Measurements from ENCODE around the gene KIFC1. TPM values are rescaled to one million over a fixed set of nuclear protein-coding genes. Genes with fewer than 3 reads are reported as not detected.
A peak's percentile ranks its signal among the peaks of the same experiment; 100 is the strongest.

Gene KIFC1
- polyA plus RNA-seq, 3 donors, result 37.0 to 50.3 (median 46.5) TPM

DNA sequence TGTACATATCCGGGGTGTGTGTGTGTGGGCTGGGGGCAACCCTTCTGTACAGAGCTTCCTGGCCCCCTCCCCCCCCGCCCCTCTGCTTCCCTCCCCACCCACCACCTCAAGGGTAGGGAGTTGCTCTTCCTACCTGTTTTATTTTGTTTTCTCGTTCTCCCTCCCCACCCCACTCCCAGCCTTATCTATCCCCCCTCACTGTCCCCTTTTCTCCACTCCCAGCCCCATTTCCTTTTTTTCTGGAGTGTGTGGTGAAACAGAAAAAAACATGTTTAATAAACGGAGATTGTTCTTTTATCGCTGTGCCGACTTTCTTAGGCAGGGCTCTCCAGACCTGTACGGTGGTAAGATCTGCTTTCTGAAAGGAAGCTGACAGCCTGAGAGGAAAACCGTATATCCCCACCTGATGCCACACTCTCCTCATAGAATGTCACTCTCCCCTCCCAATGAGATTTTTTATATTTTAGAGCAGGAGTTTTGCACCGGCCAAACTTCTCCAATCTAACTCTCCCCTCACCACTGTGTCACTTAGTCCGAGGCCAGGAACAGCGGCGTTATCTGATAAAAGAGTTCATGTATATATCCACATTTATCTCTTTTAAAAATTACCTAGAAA, 61.9 kb downstream of the KIFC1 start:
- no peak for DNase-seq (ENCODE audit: extremely low read depth in 1 of 11, low read depth in 9 of 11, low spot score in 4 of 11)

DNA sequence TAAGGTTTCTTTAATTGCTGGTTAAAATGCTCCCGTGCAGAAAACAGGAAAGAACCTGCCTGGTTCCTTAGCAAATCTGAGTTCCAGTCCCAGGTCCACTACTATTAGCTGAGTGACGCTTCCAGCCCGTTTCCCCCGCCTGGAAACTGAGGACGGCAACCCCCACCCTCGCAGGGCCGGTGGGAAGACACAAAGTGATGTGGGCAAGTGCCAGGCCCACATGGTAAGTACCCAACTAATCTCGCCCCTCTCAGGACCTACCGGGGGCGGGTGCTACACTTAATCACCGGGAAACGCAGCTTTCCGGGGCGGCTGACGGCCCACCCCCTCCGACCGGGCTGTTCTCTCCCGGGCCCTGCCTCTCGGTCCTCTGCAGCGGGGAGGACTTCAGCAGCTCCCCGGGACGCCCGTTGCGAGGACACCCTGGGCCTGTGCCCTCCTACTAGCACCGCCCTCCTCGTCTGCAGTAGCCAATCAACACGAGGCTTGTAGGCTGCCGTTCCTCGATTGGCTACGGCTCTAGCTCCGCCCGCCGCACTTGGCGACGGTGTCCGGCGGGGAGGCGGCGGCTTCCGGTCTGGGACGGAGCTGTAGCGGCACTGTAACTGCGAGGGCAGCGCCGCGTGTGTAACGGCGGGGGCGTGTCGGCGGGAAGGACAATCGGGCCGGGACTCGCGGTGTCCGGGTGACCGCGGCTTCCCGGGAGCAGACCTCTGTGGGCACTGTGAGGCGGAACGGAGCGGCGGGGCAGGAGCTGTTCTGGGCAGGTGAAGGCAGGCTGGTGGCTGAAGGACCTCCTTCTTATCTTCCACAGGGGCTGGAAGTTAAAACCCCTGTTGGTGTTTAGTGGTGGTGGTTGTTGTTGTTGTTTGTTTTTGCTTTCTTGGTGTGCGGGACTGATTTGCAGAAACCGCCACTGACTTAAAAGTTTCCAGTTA, 62.7 kb downstream of the KIFC1 start, which contains the start of gene ZBTB9:
Gene ZBTB9, plus strand, starts transcription at position 568 of the 938 bp plus-strand sequence. CDS start 525 bp downstream, outside the sequence.
- DNase-seq (ENCODE audit: extremely low read depth in 1 of 11, low read depth in 9 of 11, low spot score in 4 of 11), result peak; percentile 86 to 94 (median 90)

DNA sequence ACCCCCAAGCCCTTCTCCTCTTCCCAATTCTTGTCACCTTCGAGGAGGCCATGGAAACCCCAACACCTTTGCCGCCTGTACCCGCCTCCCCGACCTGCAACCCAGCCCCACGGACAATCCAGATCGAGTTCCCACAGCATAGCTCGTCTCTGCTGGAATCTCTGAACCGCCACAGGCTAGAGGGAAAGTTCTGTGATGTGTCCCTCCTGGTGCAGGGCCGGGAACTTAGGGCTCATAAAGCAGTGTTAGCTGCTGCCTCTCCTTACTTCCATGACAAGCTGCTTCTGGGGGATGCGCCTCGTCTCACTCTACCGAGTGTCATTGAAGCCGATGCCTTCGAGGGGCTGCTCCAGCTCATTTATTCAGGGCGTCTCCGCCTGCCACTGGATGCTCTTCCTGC, 63.4 kb downstream of the KIFC1 start:
- DNase-seq (ENCODE audit: extremely low read depth in 1 of 11, low read depth in 9 of 11, low spot score in 4 of 11), result no peak

DNA sequence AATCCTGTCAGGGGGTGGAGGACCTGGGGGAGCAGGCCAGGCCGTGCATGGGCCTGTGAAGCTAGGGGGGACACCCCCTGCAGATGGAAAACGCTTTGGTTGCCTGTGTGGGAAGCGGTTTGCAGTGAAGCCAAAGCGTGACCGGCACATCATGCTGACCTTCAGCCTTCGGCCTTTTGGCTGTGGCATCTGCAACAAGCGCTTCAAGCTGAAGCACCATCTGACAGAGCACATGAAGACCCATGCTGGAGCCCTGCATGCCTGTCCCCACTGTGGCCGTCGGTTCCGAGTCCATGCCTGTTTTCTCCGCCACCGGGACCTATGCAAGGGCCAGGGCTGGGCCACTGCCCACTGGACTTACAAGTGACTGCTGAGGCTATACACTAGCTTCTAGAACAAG, 64.5 kb downstream of the KIFC1 start:
- no peak for DNase-seq (ENCODE audit: extremely low read depth in 1 of 11, low read depth in 9 of 11, low spot score in 4 of 11)

DNA sequence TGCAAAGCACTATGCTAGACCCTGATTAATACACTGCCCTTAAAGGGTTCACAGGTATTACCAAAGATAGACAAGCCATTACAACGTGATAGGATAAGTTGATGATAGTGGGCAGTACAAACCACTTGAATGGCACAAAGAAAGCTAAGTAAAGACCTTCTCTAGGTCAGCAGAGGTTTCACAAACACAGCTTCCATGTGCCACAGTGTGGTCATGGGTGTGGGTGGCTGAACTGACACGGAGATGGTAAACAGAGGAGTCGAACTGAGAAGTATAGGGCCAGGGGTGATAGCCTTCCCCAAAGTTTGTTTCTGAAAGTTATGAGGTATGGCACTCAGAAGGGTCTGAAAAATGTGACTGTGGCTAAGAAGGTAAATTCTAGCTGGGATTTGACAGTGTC, 67.1 kb downstream of the KIFC1 start:
- DNase-seq (ENCODE audit: extremely low read depth in 1 of 11, low read depth in 9 of 11, low spot score in 4 of 11), result no peak

DNA sequence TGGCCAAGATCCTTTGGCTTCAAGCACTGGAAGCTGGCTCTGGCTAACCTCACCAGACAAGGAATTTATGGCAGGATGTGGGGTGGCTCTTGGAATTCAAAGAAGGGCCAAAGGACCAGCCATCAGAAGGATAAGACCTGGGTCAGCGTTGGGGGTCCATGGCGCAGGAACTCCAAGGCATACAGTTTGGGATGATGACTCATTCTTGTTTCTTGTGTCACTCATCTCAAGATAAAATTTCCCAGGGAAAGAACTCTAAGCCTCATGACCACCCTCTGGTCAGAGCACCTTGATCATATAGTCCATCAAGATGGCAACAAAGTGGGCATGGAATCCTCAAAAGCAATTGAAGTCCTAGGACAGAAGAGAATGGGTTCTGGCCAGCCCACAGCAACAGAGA, 67.6 kb downstream of the KIFC1 start:
- DNase-seq (ENCODE audit: extremely low read depth in 1 of 11, low read depth in 9 of 11, low spot score in 4 of 11), result no peak

Other genes with a start within 250 kb of the KIFC1 start
- gene COL11A2, start 199.4 kb upstream of the KIFC1 start, polyA plus RNA-seq (ENCODE audit: insufficient read length in 3 of 3), result 1 to 10 TPM; 4.2 to 7.3 (median 5.0) TPM
- 10 to 100 TPM; 51.1 to 64.5 (median 61.0) TPM for gene RXRB, start 191.2 kb upstream of the KIFC1 start, polyA plus RNA-seq (ENCODE audit: insufficient read length in 3 of 3)
- 100 to 1,000 TPM; 101 to 130 (median 109) TPM for gene SLC39A7, start 191.0 kb upstream of the KIFC1 start, polyA plus RNA-seq (ENCODE audit: insufficient read length in 3 of 3)
- gene HSD17B8, start 187.2 kb upstream of the KIFC1 start, polyA plus RNA-seq (ENCODE audit: insufficient read length in 3 of 3), result 10 to 100 TPM; 24.4 to 28.5 (median 28.2) TPM
- gene RING1, start 183.3 kb upstream of the KIFC1 start, polyA plus RNA-seq (ENCODE audit: insufficient read length in 3 of 3), result 10 to 100 TPM; 49.2 to 68.5 (median 62.5) TPM
- 10 to 100 TPM; 69.2 to 99.3 (median 74.0) TPM for gene VPS52, start 119.9 kb upstream of the KIFC1 start, polyA plus RNA-seq (ENCODE audit: insufficient read length in 3 of 3)
- 1,000 to 10,000 TPM; 2,982 to 3,472 (median 3,206) TPM for gene RPS18, start 119.7 kb upstream of the KIFC1 start, polyA plus RNA-seq (ENCODE audit: insufficient read length in 3 of 3)
- 1 to 10 TPM; 2.6 to 5.1 (median 4.4) TPM for gene B3GALT4, start 114.7 kb upstream of the KIFC1 start, polyA plus RNA-seq (ENCODE audit: insufficient read length in 3 of 3)
- 10 to 100 TPM; 57.3 to 72.6 (median 66.4) TPM for gene WDR46, start 102.6 kb upstream of the KIFC1 start, polyA plus RNA-seq (ENCODE audit: insufficient read length in 3 of 3)
- 10 to 100 TPM; 70.4 to 77.0 (median 76.8) TPM for gene PFDN6, start 102.2 kb upstream of the KIFC1 start, polyA plus RNA-seq (ENCODE audit: insufficient read length in 3 of 3)
- gene RGL2, start 92.9 kb upstream of the KIFC1 start, polyA plus RNA-seq (ENCODE audit: insufficient read length in 3 of 3), result 100 to 1,000 TPM; 103 to 134 (median 113) TPM
- gene TAPBP, start 77.7 kb upstream of the KIFC1 start, polyA plus RNA-seq (ENCODE audit: insufficient read length in 3 of 3), result 10 to 100 TPM; 33.7 to 47.7 (median 34.5) TPM
- 10 to 100 TPM; 19.8 to 28.3 (median 23.2) TPM for gene ZBTB22, start 74.1 kb upstream of the KIFC1 start, polyA plus RNA-seq (ENCODE audit: insufficient read length in 3 of 3)
- 10 to 100 TPM; 46.9 to 63.6 (median 61.5) TPM for gene DAXX, start 68.9 kb upstream of the KIFC1 start, polyA plus RNA-seq (ENCODE audit: insufficient read length in 3 of 3)
- gene PHF1, start 19.2 kb downstream of the KIFC1 start, polyA plus RNA-seq (ENCODE audit: insufficient read length in 3 of 3), result 10 to 100 TPM; 57.8 to 82.8 (median 68.8) TPM
- 100 to 1,000 TPM; 226 to 254 (median 240) TPM for gene CUTA, start 26.3 kb downstream of the KIFC1 start, polyA plus RNA-seq (ENCODE audit: insufficient read length in 3 of 3)
- 10 to 100 TPM; 32.6 to 51.5 (median 33.5) TPM for gene SYNGAP1, start 28.2 kb downstream of the KIFC1 start, polyA plus RNA-seq (ENCODE audit: insufficient read length in 3 of 3)
- gene ZBTB9, start 62.8 kb downstream of the KIFC1 start, polyA plus RNA-seq (ENCODE audit: insufficient read length in 3 of 3), result 10 to 100 TPM; 13.4 to 17.7 (median 15.5) TPM
- gene BAK1, start 188.5 kb downstream of the KIFC1 start, polyA plus RNA-seq (ENCODE audit: insufficient read length in 3 of 3), result 10 to 100 TPM; 21.0 to 24.1 (median 21.7) TPM
- gene ITPR3, start 229.5 kb downstream of the KIFC1 start, polyA plus RNA-seq (ENCODE audit: insufficient read length in 3 of 3), result 10 to 100 TPM in 1 of 3 donors, 1 to 10 TPM in 2; 7.2 to 12.4 (median 8.6) TPM

All from renal cortex interstitium (tissue), 11 donors.